Suprapubic skin (tissue), 4 donors: ENCODE measurements around the gene MUSTN1.

Source experiments
- EP300 ChIP-seq: sonication (generic); formaldehyde crosslinking; IDR thresholded peaks from one replicate; pipeline ENCODE4 v1.6.1; 2017; ENCODE audit warnings: antibody characterized with exemption
- POLR2A ChIP-seq, 2 donors: fragments of 450-650 bp; IDR thresholded peaks; one replicate each; pipeline ENCODE4 v1.6.1; 2017; ENCODE audit warnings: antibody characterized with exemption in 2 of 2, mild to moderate bottlenecking in 2 of 2, moderate library complexity in 2 of 2
- POLR2AphosphoS5 ChIP-seq, 3 donors: sonication (generic); formaldehyde crosslinking; IDR thresholded peaks; one replicate each; pipeline ENCODE4 v1.6.1; 2017; ENCODE audit warnings: antibody characterized with exemption in 3 of 3
- TF ChIP-seq, protein P1 (sequence below), 2 donors: fragments of 200-600 bp in 1 of 2; fragments of 450-650 bp in 1 of 2; sonication (generic) in 1 of 2; IDR thresholded peaks; one replicate each; pipeline ENCODE4 v1.5.1; 2016 to 2019; ENCODE audit warnings: antibody characterized with exemption in 2 of 2, mild to moderate bottlenecking in 1 of 2, moderate library complexity in 1 of 2

DNA sequence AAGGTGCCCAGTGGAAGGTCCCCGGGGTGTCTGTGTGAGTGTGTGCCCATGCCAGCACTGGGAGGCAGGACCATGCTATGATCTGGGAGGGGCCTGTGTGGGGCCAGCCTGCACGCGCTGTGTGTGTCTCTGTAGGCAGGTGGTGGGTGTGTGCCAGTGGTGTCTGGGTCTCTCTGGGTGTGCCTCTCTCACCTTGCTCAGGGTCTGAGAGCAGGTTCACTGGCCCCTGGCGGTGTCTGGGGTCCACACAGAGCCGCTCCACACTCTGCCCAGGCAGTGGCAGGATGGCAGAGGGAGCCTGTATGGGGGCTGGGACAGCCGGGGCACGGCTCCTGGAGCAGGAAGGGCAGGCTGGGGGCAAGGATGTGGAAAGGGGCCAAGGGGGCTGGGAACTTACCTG, 17.0 kb downstream of the MUSTN1 start:
- TF ChIP-seq POLR2AphosphoS5 (IDR thresholded peaks at IDR 0.05) (no peak), POLR2A (IDR thresholded peaks at IDR 0.05) (no peak), EP300 (no peak)
- TF ChIP-seq, protein P1, sequence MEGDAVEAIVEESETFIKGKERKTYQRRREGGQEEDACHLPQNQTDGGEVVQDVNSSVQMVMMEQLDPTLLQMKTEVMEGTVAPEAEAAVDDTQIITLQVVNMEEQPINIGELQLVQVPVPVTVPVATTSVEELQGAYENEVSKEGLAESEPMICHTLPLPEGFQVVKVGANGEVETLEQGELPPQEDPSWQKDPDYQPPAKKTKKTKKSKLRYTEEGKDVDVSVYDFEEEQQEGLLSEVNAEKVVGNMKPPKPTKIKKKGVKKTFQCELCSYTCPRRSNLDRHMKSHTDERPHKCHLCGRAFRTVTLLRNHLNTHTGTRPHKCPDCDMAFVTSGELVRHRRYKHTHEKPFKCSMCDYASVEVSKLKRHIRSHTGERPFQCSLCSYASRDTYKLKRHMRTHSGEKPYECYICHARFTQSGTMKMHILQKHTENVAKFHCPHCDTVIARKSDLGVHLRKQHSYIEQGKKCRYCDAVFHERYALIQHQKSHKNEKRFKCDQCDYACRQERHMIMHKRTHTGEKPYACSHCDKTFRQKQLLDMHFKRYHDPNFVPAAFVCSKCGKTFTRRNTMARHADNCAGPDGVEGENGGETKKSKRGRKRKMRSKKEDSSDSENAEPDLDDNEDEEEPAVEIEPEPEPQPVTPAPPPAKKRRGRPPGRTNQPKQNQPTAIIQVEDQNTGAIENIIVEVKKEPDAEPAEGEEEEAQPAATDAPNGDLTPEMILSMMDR (IDR thresholded peaks at IDR 0.05) = no peak
